Endothelial cell of umbilical vein (primary cell): Measurements from ENCODE around the gene UBR4. TPM values are rescaled to one million over a fixed set of nuclear protein-coding genes. Genes with fewer than 3 reads are reported as not detected.

Experiments used
- BruUV-seq: library from RNA; stranded (reverse); fragments of 400-500 nt; replicated peaks from 2 replicates; lab custom pipeline; 2021; lab: Mats Ljungman, UMichigan
- CTCF ChIA-PET: fragments of 300-600, 350-600 bp; sonication (Branson Sonifier 250); formaldehyde crosslinking; loops from one replicate; lab custom pipeline; 2021; ENCODE audit warnings: antibody characterized with exemption, inconsistent platforms; lab: Charles Lee
- POLR2A ChIA-PET: fragments of 300-600, 350-600 bp; sonication (Branson Sonifier 250); formaldehyde crosslinking; loops from one replicate; lab custom pipeline; 2021; ENCODE audit warnings: antibody characterized with exemption, inconsistent platforms; lab: Charles Lee
- DNase-seq: peaks from one replicate; pipeline ENCODE4 v3.0.0-alpha.2; 2011; ENCODE audit warnings: low read depth, low spot score
- FAIRE-seq: peaks from 2 replicates; lab custom pipeline; 2011; peaks lifted over from hg19 to GRCh38; lab: Jason Lieb, UNC
- H2AFZ ChIP-seq: 2 replicates; pipeline ENCODE4 v1.6.0; 2012; ENCODE audit warnings: low read depth, low read length, control low read depth, inconsistent platforms
- H3K27ac ChIP-seq: 2 replicates; pipeline ENCODE4 v1.5.1; 2011; ENCODE audit warnings: low read depth, mild to moderate bottlenecking, control low read depth, low read length, moderate library complexity; ENCODE audit not compliant: insufficient read depth
- H3K27me3 ChIP-seq, 2 experiments: 2 replicates each; pipeline versions ENCODE4 v1.6.0 to v1.6.1; 2011; ENCODE audit warnings: low read length in 2 of 2, mixed read lengths in 1 of 2; ENCODE audit not compliant: control insufficient read depth in 2 of 2, insufficient read depth in 2 of 2
- H3K36me3 ChIP-seq, 2 experiments: 2 replicates in 1 of 2; 3 replicates in 1 of 2; pipeline ENCODE4 v1.5.1; 2011; ENCODE audit warnings: low read length in 2 of 2, mild to moderate bottlenecking in 1 of 2, moderate library complexity in 1 of 2; ENCODE audit not compliant: control insufficient read depth in 2 of 2, insufficient read depth in 2 of 2; ENCODE audit errors: extremely low read depth in 1 of 2
- H3K4me1 ChIP-seq: 3 replicates; pipeline ENCODE4 v1.5.1; 2011; ENCODE audit warnings: mild to moderate bottlenecking, low read length; ENCODE audit not compliant: control insufficient read depth, insufficient read depth; ENCODE audit errors: extremely low read depth
- H3K4me2 ChIP-seq: 2 replicates; pipeline ENCODE4 v1.6.1; 2011; ENCODE audit warnings: low read length, control low read depth, mixed read lengths; ENCODE audit not compliant: insufficient read depth
- H3K4me3 ChIP-seq, 3 experiments: fragments of 200-600 bp in 1 of 3; sonication (generic), shearing (Covaris generic) in 1 of 3; replicated peaks in 1 of 3; 2 replicates each; pipeline ENCODE4 v1.5.1; 2011 to 2016; ENCODE audit warnings: control low read depth in 3 of 3, low read length in 3 of 3, mild to moderate bottlenecking in 2 of 3, inconsistent platforms in 1 of 3, low read depth in 1 of 3, moderate library complexity in 1 of 3; ENCODE audit not compliant: insufficient read depth in 1 of 3
- H3K79me2 ChIP-seq: 2 replicates; pipeline ENCODE4 v1.6.0; 2012; ENCODE audit warnings: low read length, inconsistent platforms; ENCODE audit not compliant: control insufficient read depth, insufficient read depth
- H3K9ac ChIP-seq: replicated peaks from 2 replicates; pipeline ENCODE3; 2011; ENCODE audit warnings: low read length, control low read depth; ENCODE audit not compliant: insufficient read depth; ENCODE audit errors: extremely low read depth
- H3K9me1 ChIP-seq: replicated peaks from 3 replicates; pipeline ENCODE4 v1.6.0; 2011; ENCODE audit warnings: mild to moderate bottlenecking, low read length; ENCODE audit not compliant: control insufficient read depth, insufficient read depth; ENCODE audit errors: extremely low read depth
- H3K9me3 ChIP-seq: replicated peaks from 2 replicates; pipeline ENCODE4 v1.5.1; 2012; ENCODE audit warnings: low read length, inconsistent platforms; ENCODE audit not compliant: control insufficient read depth, insufficient read depth
- H4K20me1 ChIP-seq: replicated peaks from 2 replicates; pipeline ENCODE3; 2011; ENCODE audit warnings: mild to moderate bottlenecking, low read length; ENCODE audit not compliant: control insufficient read depth, insufficient read depth; ENCODE audit errors: extremely low read depth
- EZH2 ChIP-seq: IDR thresholded peaks from 2 replicates; pipeline ENCODE4 v1.6.1; 2012; ENCODE audit warnings: borderline replicate concordance, low read depth, mild to moderate bottlenecking, moderate library complexity, low read length, inconsistent platforms; ENCODE audit not compliant: severe bottlenecking
- FOS ChIP-seq: IDR thresholded peaks from 2 replicates; pipeline ENCODE4 v1.6.1; 2011; ENCODE audit warnings: mild to moderate bottlenecking, low read length, moderate library complexity, borderline replicate concordance; ENCODE audit not compliant: insufficient read depth
- GATA2 ChIP-seq: IDR thresholded peaks from 2 replicates; pipeline ENCODE4 v1.7.0; 2011; ENCODE audit warnings: low read depth, mild to moderate bottlenecking, moderate library complexity, mixed read lengths, low read length; ENCODE audit not compliant: insufficient read length, insufficient read depth
- JUN ChIP-seq: IDR thresholded peaks from 2 replicates; pipeline ENCODE4 v1.6.1; 2011; ENCODE audit warnings: borderline replicate concordance, low read depth; ENCODE audit not compliant: insufficient read length, insufficient read depth
- MYC ChIP-seq: IDR thresholded peaks from one replicate; pipeline ENCODE4 v1.6.1; 2011; ENCODE audit warnings: mild to moderate bottlenecking, low read depth, low read length
- POLR2A ChIP-seq: IDR thresholded peaks from 2 replicates; pipeline ENCODE4 v1.6.1; 2012; ENCODE audit warnings: low read depth, mild to moderate bottlenecking, control low read depth, low read length
- POLR2AphosphoS5 ChIP-seq: IDR thresholded peaks from 2 replicates; pipeline ENCODE4 v1.6.1; 2012; ENCODE audit warnings: low read depth, mild to moderate bottlenecking, control low read depth, low read length, moderate library complexity; ENCODE audit not compliant: insufficient read depth
- dilution Hi-C: fragments of 300-500 bp; cut with MboI; formaldehyde crosslinking; loops from one replicate; pipeline ENCODE4 v1.15.0; 2019; ENCODE audit warnings: low sequenced_read_pairs; ENCODE audit not compliant: extremely low pct_ligation_motif_present
- intact Hi-C: fragments of 100-400 bp; cut with micrococcal nuclease; formaldehyde crosslinking; loops from one replicate; pipeline ENCODE4 v1.10.0; 2022
- polyA plus RNA-seq, 4 experiments: library from polyadenylated mRNA; depleted of rRNA in 3 of 4; stranded (reverse) in 3 of 4; unstranded in 1 of 4; fragments of >200 nt; gene quantifications; 2 replicates each; pipeline versions ENCODE4 v1.2.1 to v1.2.3, GENCODE V29; 2011 to 2012; ENCODE audit warnings: missing spikeins in 1 of 4
- total RNA-seq: library from RNA; stranded (reverse); gene quantifications from 2 replicates; pipeline ENCODE4 v1.2.3, GENCODE V29; 2021
- TF ChIP-seq, protein P1 (sequence below): IDR thresholded peaks from 2 replicates; pipeline ENCODE4 v1.6.1; 2011; ENCODE audit not compliant: insufficient read depth, insufficient read length
- TF ChIP-seq, protein P2 (sequence below), 2 donors: IDR thresholded peaks; 1 replicate in 1 of 2; 2 replicates in 1 of 2; pipeline ENCODE4 v1.5.1; 2011; ENCODE audit warnings: low read length in 2 of 2, mild to moderate bottlenecking in 2 of 2, moderate library complexity in 2 of 2, control low read depth in 1 of 2, inconsistent platforms in 1 of 2, low read depth in 1 of 2; ENCODE audit not compliant: insufficient read depth in 1 of 2; ENCODE audit errors: extremely low read depth in 1 of 2

UBR4 gene
- total and polyA plus RNA-seq, 2 donors (not counting 3 experiments of a cell fraction or from before 2014, with no cell fraction given) = 125 to 150 TPM

DNA sequence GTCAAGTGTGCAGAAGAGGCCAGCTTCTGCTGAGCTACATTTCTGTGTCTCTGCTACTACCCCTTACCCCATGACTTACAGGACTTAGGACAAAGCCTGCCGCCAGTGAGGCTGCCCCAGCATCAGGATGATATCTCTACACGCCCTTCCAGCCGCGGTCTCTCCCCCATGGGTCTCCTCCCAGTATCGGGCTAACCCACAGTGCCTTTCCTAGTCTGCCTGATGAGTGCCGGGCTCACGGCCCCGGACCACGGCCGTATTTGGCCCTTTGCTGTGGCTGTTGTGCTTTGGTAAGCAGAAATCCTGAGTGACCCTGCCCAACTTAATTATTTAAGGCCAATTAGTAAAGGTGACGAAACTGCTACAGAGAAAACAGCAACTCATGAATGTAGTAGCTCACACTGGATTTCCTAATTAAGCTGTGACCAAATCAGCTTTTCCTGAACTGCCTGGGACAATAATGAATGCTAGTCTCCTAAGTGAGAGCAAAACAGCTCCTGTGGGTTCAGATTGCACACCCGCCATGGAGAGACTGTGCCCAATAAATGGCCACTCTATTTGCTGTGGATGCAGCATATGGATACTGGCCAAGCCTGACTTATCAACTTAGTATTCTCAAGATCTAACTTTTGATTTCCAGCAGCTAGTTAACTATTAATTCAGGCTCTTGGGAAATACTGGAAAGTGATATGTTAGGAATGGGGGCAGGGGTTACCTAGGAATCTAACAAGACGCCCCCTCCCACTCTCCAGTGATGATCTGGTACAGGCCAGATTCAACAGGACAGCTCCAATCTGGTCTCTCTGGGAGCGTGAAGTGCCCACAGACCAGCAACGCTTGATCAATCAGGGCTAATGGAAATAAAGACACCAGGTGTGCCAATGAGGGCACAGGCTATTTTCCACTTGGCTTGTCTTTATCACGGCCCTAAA, 130.3 kb downstream of the UBR4 start:
- TF ChIP-seq, protein P1, sequence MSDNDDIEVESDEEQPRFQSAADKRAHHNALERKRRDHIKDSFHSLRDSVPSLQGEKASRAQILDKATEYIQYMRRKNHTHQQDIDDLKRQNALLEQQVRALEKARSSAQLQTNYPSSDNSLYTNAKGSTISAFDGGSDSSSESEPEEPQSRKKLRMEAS = no peak
- no peak for TF ChIP-seq MYC
- no peak for TF ChIP-seq POLR2A
- TF ChIP-seq POLR2AphosphoS5 = no peak
- no peak for TF ChIP-seq GATA2
- no peaks in the 10 kb centered on the region for H3K9me1 ChIP-seq
- H3K4me3 ChIP-seq = no peak overlapping the region
- ChIA-PET POLR2A (no interaction called here), CTCF (interaction anchor here (1.0 to 8.2 kb wide), 6 partner anchors 10 to 483 kb away, joined by 3 to 59 read pairs (median 5); no protein-coding TSS in a partner anchor)
- H3K4me1 ChIP-seq = peaks cover 42% of the 10 kb centered on the region
- FAIRE-seq (no peak), DNase-seq (no peak)
- dilution Hi-C loops (no loop called here), intact Hi-C loops (loop anchor here (5.0 kb wide), 2 partner anchors 108 to 483 kb away; no protein-coding TSS in a partner anchor)
- no peaks in the 10 kb centered on the region for H4K20me1 ChIP-seq
- H3K9ac ChIP-seq = no peak overlapping the region
- no peak overlapping the region for H3K4me2 ChIP-seq
- no peak overlapping the region for H2AFZ ChIP-seq
- H3K27ac ChIP-seq = peak overlapping the region; percentile 84
- H3K9me3 ChIP-seq = no peaks in the 10 kb centered on the region
- BruUV-seq = no TSS peak
- H3K79me2 ChIP-seq = no peaks in the 10 kb centered on the region
- peaks cover 29 to 71% of the 10 kb centered on the region in 2 experiments for H3K36me3 ChIP-seq
- H3K27me3 ChIP-seq = no peaks in the 10 kb centered on the region

DNA sequence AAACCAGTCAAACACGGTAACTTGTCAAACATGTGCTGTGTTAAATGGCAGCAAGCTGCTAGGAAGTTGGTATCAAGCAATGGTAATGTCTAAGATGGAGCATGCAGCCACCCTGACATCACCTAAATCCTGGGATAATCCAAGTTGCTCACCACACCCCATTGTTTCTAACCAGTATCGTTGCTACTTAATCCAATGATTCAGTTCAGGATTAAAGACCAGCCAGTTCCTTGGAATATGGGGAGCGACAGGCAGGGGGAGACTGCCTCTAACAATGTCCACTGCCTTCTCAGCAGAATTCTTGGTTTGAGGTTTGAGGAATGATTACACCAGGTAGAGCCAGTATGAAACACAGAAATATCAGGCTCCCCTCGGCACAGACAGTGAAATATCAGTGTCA, 131.5 kb downstream of the UBR4 start:
- Histone ChIP-seq H3K9me1 (no peaks in the 10 kb centered on the region), H3K79me2 (no peaks in the 10 kb centered on the region), H3K4me3 (no peak overlapping the region), H4K20me1 (no peaks in the 10 kb centered on the region), H3K4me2 (no peak overlapping the region), H3K27ac (no peak overlapping the region), H3K4me1 (peaks cover 33% of the 10 kb centered on the region), H3K9ac (no peak overlapping the region), H3K36me3 (peaks cover 34 to 73% of the 10 kb centered on the region in 2 experiments), H3K27me3 (no peaks in the 10 kb centered on the region), H3K9me3 (no peaks in the 10 kb centered on the region), H2AFZ (no peak overlapping the region)
- BruUV-seq = no TSS peak
- CTCF ChIA-PET = interaction anchor here (1.0 to 8.2 kb wide), 2 partner anchors 165 to 194 kb away, joined by 3 to 59 read pairs; no protein-coding TSS in a partner anchor
- no peak for FAIRE-seq
- TF ChIP-seq POLR2AphosphoS5 (no peak), FOS (no peak), MYC (no peak), POLR2A (no peak), GATA2 (no peak), EZH2 (no peak), JUN (no peak)
- TF ChIP-seq, protein P1 = no peak
- TF ChIP-seq, protein P2, sequence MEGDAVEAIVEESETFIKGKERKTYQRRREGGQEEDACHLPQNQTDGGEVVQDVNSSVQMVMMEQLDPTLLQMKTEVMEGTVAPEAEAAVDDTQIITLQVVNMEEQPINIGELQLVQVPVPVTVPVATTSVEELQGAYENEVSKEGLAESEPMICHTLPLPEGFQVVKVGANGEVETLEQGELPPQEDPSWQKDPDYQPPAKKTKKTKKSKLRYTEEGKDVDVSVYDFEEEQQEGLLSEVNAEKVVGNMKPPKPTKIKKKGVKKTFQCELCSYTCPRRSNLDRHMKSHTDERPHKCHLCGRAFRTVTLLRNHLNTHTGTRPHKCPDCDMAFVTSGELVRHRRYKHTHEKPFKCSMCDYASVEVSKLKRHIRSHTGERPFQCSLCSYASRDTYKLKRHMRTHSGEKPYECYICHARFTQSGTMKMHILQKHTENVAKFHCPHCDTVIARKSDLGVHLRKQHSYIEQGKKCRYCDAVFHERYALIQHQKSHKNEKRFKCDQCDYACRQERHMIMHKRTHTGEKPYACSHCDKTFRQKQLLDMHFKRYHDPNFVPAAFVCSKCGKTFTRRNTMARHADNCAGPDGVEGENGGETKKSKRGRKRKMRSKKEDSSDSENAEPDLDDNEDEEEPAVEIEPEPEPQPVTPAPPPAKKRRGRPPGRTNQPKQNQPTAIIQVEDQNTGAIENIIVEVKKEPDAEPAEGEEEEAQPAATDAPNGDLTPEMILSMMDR (IDR thresholded peaks at IDR 0.05; ENCODE audit: extremely low read depth in 1 of 2, insufficient read depth in 1 of 2, low read depth in 1 of 2, low read length in 2 of 2) = no peak
- POLR2A ChIA-PET = no interaction called here
- no peak for DNase-seq
- dilution Hi-C loops (no loop called here), intact Hi-C loops (no loop called here)
